ENCODE measurements around the gene MEIS1.
A peak's percentile ranks its signal among the peaks of the same experiment; 100 is the strongest.

MEIS1 gene

DNA sequence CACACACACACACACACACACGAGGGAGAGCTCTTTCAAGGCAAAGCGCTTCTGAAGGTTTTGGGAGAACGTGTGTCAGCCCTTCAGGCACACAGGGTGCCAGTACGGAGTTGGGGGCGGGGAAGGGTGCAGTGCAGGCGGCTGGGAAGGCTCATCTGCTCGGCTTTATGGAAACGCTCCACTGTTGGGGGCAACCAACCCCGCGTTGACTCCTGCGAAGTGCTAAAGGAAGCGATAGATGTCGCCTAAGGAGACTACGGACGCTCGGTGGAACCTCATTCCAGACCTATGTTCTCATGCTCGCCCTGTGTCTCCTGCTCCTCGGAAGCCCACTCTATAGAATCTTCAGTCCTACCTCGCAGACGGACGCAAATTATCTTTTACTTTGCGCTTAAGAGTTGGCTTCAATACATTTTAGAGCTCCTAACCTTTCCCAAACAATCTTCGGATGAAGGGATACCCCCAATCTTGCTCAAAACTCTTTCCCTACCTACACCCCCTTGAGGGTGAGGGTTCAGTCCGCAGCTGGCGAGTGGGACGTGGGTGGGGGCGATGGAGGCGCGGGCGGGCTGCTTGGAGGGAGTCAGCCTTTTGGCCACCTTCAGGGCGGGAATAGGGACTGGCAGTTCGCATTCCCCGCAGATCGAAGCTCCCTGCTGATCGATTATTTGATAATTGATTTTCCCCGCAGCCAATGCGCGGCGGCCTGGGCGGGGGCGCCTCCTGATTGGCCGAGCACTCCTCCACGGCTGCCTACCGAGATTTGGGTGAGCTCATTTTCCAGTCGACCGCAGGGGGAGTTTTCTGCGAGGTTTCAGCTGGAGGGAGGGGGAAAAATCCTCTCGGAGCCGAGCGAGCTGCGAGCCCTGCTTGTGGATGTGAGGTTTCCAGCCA, 1.9 kb upstream of the MEIS1 start:
- Histone ChIP-seq H3K4me2 (ENCODE audit: low read length) (peak overlapping the region; percentile 96), H3K27me3 (ENCODE audit: control insufficient read depth, insufficient read depth, low read length) (peaks cover 10% of the 10 kb centered on the region), H3K4me3 (ENCODE audit: low read length) (peak overlapping the region; percentile 79), H3K9me3 (replicated peaks; ENCODE audit: low read length) (no peaks in the 10 kb centered on the region), H3K36me3 (ENCODE audit: insufficient read depth, low read length) (no peaks in the 10 kb centered on the region), H3K9ac (ENCODE audit: low read depth, low read length) (peak overlapping the region; percentile 94), H3K4me1 (ENCODE audit: control insufficient read depth, insufficient read depth, low read length) (no peaks in the 10 kb centered on the region)

DNA sequence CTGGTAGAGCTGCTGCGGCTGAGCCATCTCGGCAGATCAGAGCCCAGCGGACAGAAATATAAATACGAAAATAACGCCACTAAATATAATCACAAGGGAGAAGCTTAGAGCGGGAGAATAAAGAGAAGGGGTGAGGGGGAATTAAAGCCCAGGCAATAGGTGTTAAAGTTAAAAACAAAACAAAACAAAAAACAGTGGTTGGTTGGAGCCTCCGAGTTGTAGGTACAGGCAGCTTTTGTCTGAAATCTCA, 1.3 kb upstream of the MEIS1 start:
- H3K36me3 ChIP-seq (ENCODE audit: insufficient read depth, low read length): no peaks in the 10 kb centered on the region
- H3K4me1 ChIP-seq (ENCODE audit: control insufficient read depth, insufficient read depth, low read length): no peaks in the 10 kb centered on the region
- H3K4me2 ChIP-seq (ENCODE audit: low read length): peak overlapping the region; percentile 96
- no peaks in the 10 kb centered on the region for H3K9me3 ChIP-seq (replicated peaks; ENCODE audit: low read length)
- H3K27me3 ChIP-seq (ENCODE audit: control insufficient read depth, insufficient read depth, low read length): peaks cover 5% of the 10 kb centered on the region
- H3K9ac ChIP-seq (ENCODE audit: low read depth, low read length): peak overlapping the region; percentile 94
- peak overlapping the region; percentile 79 for H3K4me3 ChIP-seq (ENCODE audit: low read length)

DNA sequence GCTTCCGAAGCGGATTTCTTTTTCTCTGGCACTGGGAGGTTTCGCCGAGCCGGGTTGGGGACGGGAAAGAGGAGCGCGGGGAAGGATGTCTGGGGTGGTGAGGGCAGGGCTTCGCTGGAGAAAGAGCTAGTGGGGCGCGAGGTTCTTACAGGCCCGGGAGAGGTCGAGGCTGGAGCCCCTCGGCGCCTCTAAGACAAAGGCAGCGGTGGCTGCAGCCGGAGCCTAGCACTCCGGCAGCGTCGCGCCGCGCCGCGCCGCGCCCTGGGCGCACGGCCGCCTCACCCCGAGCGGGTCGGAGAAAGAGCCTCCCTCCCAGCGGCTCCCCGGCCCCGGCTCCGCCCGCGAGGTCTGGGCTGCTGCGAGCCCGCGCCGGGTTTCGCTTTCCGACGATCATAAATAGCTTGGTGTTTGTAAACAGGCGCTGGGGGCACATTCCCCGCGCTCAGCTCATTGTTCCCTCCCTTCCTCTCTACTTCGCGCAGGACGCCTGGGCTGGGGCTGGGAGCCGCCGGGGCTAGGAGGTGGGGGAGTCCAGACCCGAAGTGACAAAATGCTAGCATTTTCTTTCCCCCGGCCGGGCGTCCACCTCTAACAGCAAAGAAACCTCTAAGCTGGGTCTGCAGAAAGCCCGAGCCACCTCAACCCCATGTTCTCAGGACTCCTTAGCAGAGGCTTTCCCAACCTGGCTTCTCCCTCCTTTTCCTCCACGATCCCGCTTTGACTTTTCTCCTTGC, 813 bp upstream of the MEIS1 start:
- no peaks in the 10 kb centered on the region for H3K36me3 ChIP-seq (ENCODE audit: insufficient read depth, low read length)

DNA sequence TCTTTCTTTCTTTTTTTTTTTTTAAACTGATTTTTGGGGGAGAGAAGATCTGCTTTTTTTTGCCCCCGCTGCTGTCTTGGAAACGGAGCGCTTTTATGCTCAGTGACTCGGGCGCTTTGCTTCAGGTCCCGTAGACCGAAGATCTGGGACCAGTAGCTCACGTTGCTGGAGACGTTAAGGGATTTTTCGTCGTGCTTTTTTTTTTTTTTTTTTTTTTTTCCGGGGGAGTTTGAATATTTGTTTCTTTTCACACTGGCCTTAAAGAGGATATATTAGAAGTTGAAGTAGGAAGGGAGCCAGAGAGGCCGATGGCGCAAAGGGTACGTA, 587 bp downstream of the MEIS1 start:
- H3K27me3 ChIP-seq (ENCODE audit: control insufficient read depth, insufficient read depth, low read length): no peaks in the 10 kb centered on the region
- peak overlapping the region; percentile 96 for H3K4me2 ChIP-seq (ENCODE audit: low read length)
- H3K4me3 ChIP-seq (ENCODE audit: low read length): peak overlapping the region; percentile 79
- no peaks in the 10 kb centered on the region for H3K4me1 ChIP-seq (ENCODE audit: control insufficient read depth, insufficient read depth, low read length)
- H3K9ac ChIP-seq (ENCODE audit: low read depth, low read length): peak overlapping the region; percentile 94
- no peaks in the 10 kb centered on the region for H3K36me3 ChIP-seq (ENCODE audit: insufficient read depth, low read length)
- no peaks in the 10 kb centered on the region for H3K9me3 ChIP-seq (replicated peaks; ENCODE audit: low read length)

More for the DNA sequence above, 813 bp upstream of the MEIS1 start:
- Histone ChIP-seq H3K9ac (ENCODE audit: low read depth, low read length) (peak overlapping the region; percentile 94), H3K4me2 (ENCODE audit: low read length) (peak overlapping the region; percentile 96), H3K9me3 (replicated peaks; ENCODE audit: low read length) (no peaks in the 10 kb centered on the region), H3K27me3 (ENCODE audit: control insufficient read depth, insufficient read depth, low read length) (peaks cover 3% of the 10 kb centered on the region), H3K4me3 (ENCODE audit: low read length) (peak overlapping the region; percentile 79), H3K4me1 (ENCODE audit: control insufficient read depth, insufficient read depth, low read length) (no peaks in the 10 kb centered on the region)

DNA sequence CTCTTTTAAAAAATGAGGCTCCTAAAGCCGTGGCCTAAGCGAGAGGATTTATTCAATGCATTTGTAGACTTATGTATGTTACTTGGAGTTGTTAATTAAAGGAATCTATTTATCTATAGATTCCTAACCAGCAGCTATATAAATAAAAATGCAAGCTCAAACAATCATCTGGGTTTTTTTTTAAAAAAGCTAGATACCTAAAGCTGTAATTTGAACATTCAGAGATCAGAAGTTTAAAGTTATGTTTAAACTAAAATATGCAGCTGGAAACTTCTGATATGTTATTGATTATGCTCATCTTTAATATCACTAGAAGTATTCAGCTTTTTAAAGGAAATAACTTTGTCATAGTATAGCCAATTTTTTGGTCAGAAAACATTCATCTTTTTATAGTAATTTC, 1.0 kb downstream of the MEIS1 start:
- Histone ChIP-seq H3K4me3 (ENCODE audit: low read length) (peak overlapping the region; percentile 79), H3K36me3 (ENCODE audit: insufficient read depth, low read length) (no peaks in the 10 kb centered on the region), H3K4me1 (ENCODE audit: control insufficient read depth, insufficient read depth, low read length) (peaks cover 3% of the 10 kb centered on the region), H3K27me3 (ENCODE audit: control insufficient read depth, insufficient read depth, low read length) (no peaks in the 10 kb centered on the region), H3K9ac (ENCODE audit: low read depth, low read length) (peak overlapping the region; percentile 94), H3K4me2 (ENCODE audit: low read length) (peak overlapping the region; percentile 96), H3K9me3 (replicated peaks; ENCODE audit: low read length) (no peaks in the 10 kb centered on the region)

DNA sequence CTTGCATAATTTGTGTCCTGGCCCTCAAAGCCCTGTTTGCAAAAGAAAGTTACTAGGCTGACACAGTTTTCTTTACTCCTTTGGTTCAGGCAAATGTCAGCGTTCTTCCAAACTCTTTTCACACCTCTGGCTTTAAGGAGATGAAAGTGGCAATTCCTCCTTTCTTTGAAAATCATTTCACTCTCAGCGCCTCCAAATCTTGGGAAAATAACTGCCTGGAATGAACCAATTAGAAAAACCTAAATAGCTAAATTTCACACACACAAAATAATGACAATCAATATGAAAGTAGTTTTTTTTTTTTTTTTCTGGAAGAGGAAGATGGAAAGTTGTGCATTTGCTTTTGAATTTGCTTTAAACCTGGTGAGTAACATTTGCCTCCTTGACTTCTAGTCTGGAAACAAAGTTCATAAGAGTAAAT, 1.7 kb downstream of the MEIS1 start:
- Histone ChIP-seq H3K4me1 (ENCODE audit: control insufficient read depth, insufficient read depth, low read length) (peaks cover 5% of the 10 kb centered on the region), H3K4me2 (ENCODE audit: low read length) (peak overlapping the region; percentile 96), H3K4me3 (ENCODE audit: low read length) (peak overlapping the region; percentile 79), H3K9ac (ENCODE audit: low read depth, low read length) (peak overlapping the region; percentile 94), H3K36me3 (ENCODE audit: insufficient read depth, low read length) (no peaks in the 10 kb centered on the region), H3K27me3 (ENCODE audit: control insufficient read depth, insufficient read depth, low read length) (no peaks in the 10 kb centered on the region), H3K9me3 (replicated peaks; ENCODE audit: low read length) (no peaks in the 10 kb centered on the region)

DNA sequence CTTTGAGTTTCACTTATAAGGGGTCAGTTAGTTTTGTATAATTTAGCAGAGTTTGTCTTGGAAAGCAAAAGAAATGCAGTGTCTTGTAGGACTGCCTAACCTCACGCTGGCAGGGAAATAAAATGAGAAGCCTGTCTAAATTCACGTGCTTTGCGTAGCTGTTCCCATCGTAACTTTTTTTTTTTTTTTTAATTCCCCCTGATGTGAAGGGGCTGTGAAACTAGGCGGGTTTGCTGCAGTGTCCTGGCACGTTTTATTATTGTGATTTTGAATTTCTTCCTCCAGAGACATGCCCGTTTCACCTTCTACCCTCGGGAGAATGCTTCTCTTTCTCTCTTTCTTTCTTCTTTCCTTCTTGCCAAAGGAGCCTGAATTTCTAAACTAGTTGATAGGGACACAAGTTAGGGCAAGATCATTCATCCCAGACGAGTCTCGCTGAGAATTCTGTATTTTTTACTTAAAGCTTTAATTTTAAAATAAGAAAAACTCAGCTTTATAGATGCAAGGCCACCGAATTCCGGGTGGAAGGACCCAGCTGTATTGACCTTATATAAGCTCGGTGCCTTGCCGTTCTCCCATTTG, 2.3 kb downstream of the MEIS1 start:
- H3K9me3 ChIP-seq (replicated peaks; ENCODE audit: low read length): no peaks in the 10 kb centered on the region
- H3K4me1 ChIP-seq (ENCODE audit: control insufficient read depth, insufficient read depth, low read length): peaks cover 5% of the 10 kb centered on the region
- H3K4me3 ChIP-seq (ENCODE audit: low read length): peak overlapping the region; percentile 79
- peak overlapping the region; percentile 96 for H3K4me2 ChIP-seq (ENCODE audit: low read length)
- no peaks in the 10 kb centered on the region for H3K36me3 ChIP-seq (ENCODE audit: insufficient read depth, low read length)
- H3K27me3 ChIP-seq (ENCODE audit: control insufficient read depth, insufficient read depth, low read length): no peaks in the 10 kb centered on the region
- H3K9ac ChIP-seq (ENCODE audit: low read depth, low read length): peak overlapping the region; percentile 94

DNA sequence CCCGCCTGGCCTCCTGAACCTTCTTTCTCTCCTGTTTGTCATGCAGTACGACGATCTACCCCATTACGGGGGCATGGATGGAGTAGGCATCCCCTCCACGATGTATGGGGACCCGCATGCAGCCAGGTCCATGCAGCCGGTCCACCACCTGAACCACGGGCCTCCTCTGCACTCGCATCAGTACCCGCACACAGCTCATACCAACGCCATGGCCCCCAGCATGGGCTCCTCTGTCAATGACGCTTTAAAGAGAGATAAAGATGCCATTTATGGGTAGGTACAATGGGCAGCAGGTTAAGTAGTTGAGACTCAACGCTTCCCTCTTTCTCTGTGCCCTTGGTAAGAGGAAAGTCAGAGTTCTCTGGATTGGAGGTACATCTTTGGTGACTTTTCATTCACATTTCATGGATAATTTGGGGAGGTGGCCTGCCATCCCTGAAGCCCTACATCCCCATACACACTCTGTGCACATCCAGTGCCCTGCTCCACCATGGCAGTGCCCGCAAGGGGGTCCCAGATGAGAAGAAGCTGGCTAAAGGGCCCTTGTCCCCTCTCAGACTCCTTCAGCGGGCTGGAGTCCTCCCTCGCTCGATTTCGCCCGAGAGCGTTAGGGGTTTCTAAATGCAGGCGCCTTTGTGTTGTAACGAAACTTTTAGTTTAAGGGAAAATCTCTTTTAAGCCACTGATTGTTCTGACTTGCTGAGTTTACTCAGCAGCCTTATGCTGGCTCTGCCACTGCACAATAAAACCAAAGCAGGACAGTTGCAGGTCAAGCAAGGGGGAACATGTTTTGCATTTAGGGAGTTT, 3.0 kb downstream of the MEIS1 start:
- Histone ChIP-seq H3K9ac (ENCODE audit: low read depth, low read length) (peak overlapping the region; percentile 94), H3K4me2 (ENCODE audit: low read length) (peak overlapping the region; percentile 96), H3K9me3 (replicated peaks; ENCODE audit: low read length) (no peaks in the 10 kb centered on the region), H3K27me3 (ENCODE audit: control insufficient read depth, insufficient read depth, low read length) (no peaks in the 10 kb centered on the region), H3K4me3 (ENCODE audit: low read length) (peak overlapping the region; percentile 79), H3K4me1 (ENCODE audit: control insufficient read depth, insufficient read depth, low read length) (peaks cover 5% of the 10 kb centered on the region), H3K36me3 (ENCODE audit: insufficient read depth, low read length) (peaks cover 3% of the 10 kb centered on the region)

DNA sequence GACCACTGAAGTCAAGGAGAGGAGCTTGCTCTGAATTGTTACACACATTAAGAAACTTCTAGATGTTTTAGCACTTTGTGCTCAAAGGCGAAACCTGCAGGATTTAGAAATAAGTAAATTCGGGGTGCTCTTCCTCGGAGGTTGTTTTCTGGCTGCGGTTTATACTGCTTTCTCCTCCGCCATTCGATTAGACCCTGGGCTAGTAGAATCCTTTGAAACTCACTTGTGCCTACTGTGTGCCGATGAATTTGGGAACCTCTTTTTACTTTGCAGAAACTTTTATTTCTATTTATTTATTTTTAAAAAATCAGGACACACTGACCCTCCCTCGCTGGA, 3.5 kb downstream of the MEIS1 start:
- Histone ChIP-seq H3K27me3 (ENCODE audit: control insufficient read depth, insufficient read depth, low read length) (no peaks in the 10 kb centered on the region), H3K9me3 (replicated peaks; ENCODE audit: low read length) (no peaks in the 10 kb centered on the region), H3K4me3 (ENCODE audit: low read length) (peak overlapping the region; percentile 79), H3K4me1 (ENCODE audit: control insufficient read depth, insufficient read depth, low read length) (peaks cover 5% of the 10 kb centered on the region), H3K4me2 (ENCODE audit: low read length) (peak overlapping the region; percentile 96), H3K36me3 (ENCODE audit: insufficient read depth, low read length) (peaks cover 8% of the 10 kb centered on the region), H3K9ac (ENCODE audit: low read depth, low read length) (peak overlapping the region; percentile 94)

DNA sequence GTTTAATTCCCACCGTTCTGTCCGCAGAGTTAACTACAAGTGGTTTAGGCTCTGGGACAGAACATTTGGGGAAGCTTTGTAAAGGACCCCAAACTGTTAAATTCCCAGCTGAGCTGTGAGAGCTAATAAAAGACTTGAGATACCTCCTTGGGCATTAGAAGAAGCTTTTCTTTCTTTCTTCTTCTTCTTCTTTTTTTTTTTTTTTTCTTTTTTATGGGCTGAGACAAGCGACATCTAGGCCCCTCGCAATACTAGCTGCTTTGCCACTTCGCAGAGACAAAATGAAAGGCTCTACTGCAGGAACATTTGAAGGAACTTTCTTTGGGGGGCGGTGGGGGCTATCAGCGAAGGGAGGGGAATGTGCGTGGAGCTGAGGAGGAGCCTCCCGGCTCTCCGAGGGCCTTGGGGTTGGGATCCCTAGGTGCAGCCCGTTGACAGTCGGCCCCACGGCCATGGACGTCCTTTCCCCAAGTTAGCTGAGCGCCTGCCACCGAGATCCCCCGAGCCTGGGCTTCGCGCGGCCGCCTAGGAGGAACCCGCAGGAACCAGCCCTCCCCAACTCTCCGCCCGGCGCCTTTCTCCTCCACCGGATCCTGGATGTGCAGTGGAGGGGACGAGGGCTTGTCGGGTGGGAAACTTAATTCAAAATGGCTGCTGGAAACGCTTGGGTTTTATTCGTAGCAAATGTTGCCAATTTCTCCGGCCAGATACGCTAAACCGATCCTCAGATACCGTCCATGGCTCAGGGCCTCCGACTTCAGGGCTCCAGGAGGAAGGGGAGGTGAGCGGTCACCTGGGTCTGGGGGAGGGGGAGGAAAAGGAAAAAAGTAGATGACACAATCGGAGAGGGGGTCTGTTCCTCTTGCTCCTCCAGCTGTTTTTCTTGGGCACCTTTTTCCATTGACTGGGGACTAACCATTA, 4.2 kb downstream of the MEIS1 start:
- Histone ChIP-seq H3K9ac (ENCODE audit: low read depth, low read length) (peak overlapping the region; percentile 94), H3K4me2 (ENCODE audit: low read length) (peak overlapping the region; percentile 96), H3K36me3 (ENCODE audit: insufficient read depth, low read length) (peaks cover 15% of the 10 kb centered on the region), H3K9me3 (replicated peaks; ENCODE audit: low read length) (no peaks in the 10 kb centered on the region), H3K27me3 (ENCODE audit: control insufficient read depth, insufficient read depth, low read length) (no peaks in the 10 kb centered on the region), H3K4me1 (ENCODE audit: control insufficient read depth, insufficient read depth, low read length) (peaks cover 5% of the 10 kb centered on the region), H3K4me3 (ENCODE audit: low read length) (peak overlapping the region; percentile 79)

Measured in skeletal muscle satellite cell (primary cell).